HEK293 (cell line): ENCODE data around the gene LNP1.

Experiments used
- CTCF ChIA-PET: fragments of 350-600 bp; formaldehyde crosslinking; extraction: SDS; loops from one replicate; lab custom pipeline; 2021; ENCODE audit warnings: antibody characterized with exemption; lab: Yijun Ruan, JAX
- POLR2A ChIA-PET: fragments of 300-600 bp; formaldehyde crosslinking; extraction: SDS; loops from one replicate; lab custom pipeline; 2020; ENCODE audit warnings: antibody characterized with exemption, inconsistent platforms; lab: Yijun Ruan, JAX
- H3K27ac ChIP-seq: fragments of 200-500 bp; sonication (Bioruptor generic); 2 replicates; pipeline ENCODE4 v1.5.1; 2014; ENCODE audit warnings: low read depth, low read length, control low read depth, inconsistent platforms; ENCODE audit errors: extremely low read depth
- H3K36me3 ChIP-seq, 2 experiments: fragments of 200-500 bp in 1 of 2; sonication (Bioruptor generic) in 1 of 2; 1 replicate in 1 of 2; 2 replicates in 1 of 2; pipeline ENCODE4 v1.5.1; 2014 to 2017; ENCODE audit warnings: inconsistent platforms in 2 of 2, low read length in 2 of 2; ENCODE audit not compliant: control insufficient read depth in 2 of 2, insufficient read depth in 1 of 2
- H3K4me1 ChIP-seq: fragments of 200-500 bp; sonication (Bioruptor generic); 2 replicates; pipeline ENCODE4 v1.5.1; 2014; ENCODE audit warnings: mild to moderate bottlenecking, low read length, inconsistent platforms; ENCODE audit not compliant: control insufficient read depth, insufficient read depth
- H3K4me3 ChIP-seq: 2 replicates; pipeline ENCODE4 v1.5.1; 2011; ENCODE audit warnings: low read depth, mild to moderate bottlenecking, control low read depth, low read length, moderate library complexity
- H3K9me3 ChIP-seq: fragments of 200-500 bp; sonication (Bioruptor generic); 2 replicates; pipeline ENCODE4 v1.5.1; 2014; ENCODE audit warnings: low read depth, low read length, inconsistent platforms; ENCODE audit not compliant: control insufficient read depth, insufficient read depth
- BCL11A ChIP-seq: fragments of 450-650 bp; formaldehyde crosslinking; IDR thresholded peaks from 2 replicates; pipeline ENCODE4 v1.5.1; 2016; ENCODE audit warnings: low read depth, missing biosample characterization, missing genetic modification characterization
- EGR2 ChIP-seq: fragments of 450-650 bp; formaldehyde crosslinking; IDR thresholded peaks from 2 replicates; pipeline ENCODE4 v1.5.1; 2016; ENCODE audit warnings: low read depth, missing biosample characterization, missing genetic modification characterization
- GLI2 ChIP-seq: fragments of 450-650 bp; formaldehyde crosslinking; IDR thresholded peaks from 2 replicates; pipeline ENCODE4; 2017; ENCODE audit warnings: missing biosample characterization, missing genetic modification characterization, low read depth, borderline replicate concordance
- PRDM10 ChIP-seq: fragments of 450-650 bp; formaldehyde crosslinking; IDR thresholded peaks from 2 replicates; pipeline ENCODE4 v1.5.1; 2016; ENCODE audit warnings: missing biosample characterization, missing genetic modification characterization
- RBAK ChIP-seq: fragments of 450-650 bp; formaldehyde crosslinking; IDR thresholded peaks from 2 replicates; pipeline ENCODE4 v1.5.1; 2016; ENCODE audit warnings: missing biosample characterization, missing genetic modification characterization
- REST ChIP-seq: fragments of 450-650 bp; formaldehyde crosslinking; IDR thresholded peaks from 2 replicates; pipeline ENCODE4 v1.5.1; 2016; ENCODE audit warnings: missing biosample characterization, missing genetic modification characterization
- SCRT2 ChIP-seq: fragments of 450-650 bp; formaldehyde crosslinking; IDR thresholded peaks from 2 replicates; pipeline ENCODE4 v1.5.1; 2016; ENCODE audit warnings: missing biosample characterization, missing genetic modification characterization
- SETDB1 ChIP-seq: IDR thresholded peaks from one replicate; pipeline ENCODE4 v1.6.1; 2017; ENCODE audit warnings: mild to moderate bottlenecking, low read length, moderate library complexity, mixed read lengths; ENCODE audit not compliant: insufficient read length
- ZBTB8A ChIP-seq: fragments of 450-650 bp; formaldehyde crosslinking; IDR thresholded peaks from 2 replicates; pipeline ENCODE4 v1.5.1; 2016; ENCODE audit warnings: missing biosample characterization, missing genetic modification characterization
- ZEB2 ChIP-seq: fragments of 450-650 bp; formaldehyde crosslinking; IDR thresholded peaks from 2 replicates; pipeline ENCODE4 v1.5.1; 2016; ENCODE audit warnings: missing biosample characterization, missing genetic modification characterization
- ZFHX2 ChIP-seq: fragments of 450-650 bp; formaldehyde crosslinking; conservative IDR thresholded peaks from 2 replicates; pipeline ENCODE4 v1.5.1; 2016; ENCODE audit warnings: missing biosample characterization, missing genetic modification characterization
- ZNF132 ChIP-seq: fragments of 450-650 bp; formaldehyde crosslinking; IDR thresholded peaks from 2 replicates; pipeline ENCODE4 v1.5.1; 2017; ENCODE audit warnings: missing biosample characterization, missing genetic modification characterization, borderline replicate concordance
- ZNF175 ChIP-seq: fragments of 450-650 bp; formaldehyde crosslinking; IDR thresholded peaks from 2 replicates; pipeline ENCODE4 v1.5.1; 2016; ENCODE audit warnings: missing biosample characterization, missing genetic modification characterization
- ZNF184 ChIP-seq: fragments of 450-650 bp; IDR thresholded peaks from 2 replicates; pipeline ENCODE4 v1.5.1; 2018; ENCODE audit warnings: missing biosample characterization, mild to moderate bottlenecking, missing genetic modification characterization
- ZNF19 ChIP-seq: fragments of 450-650 bp; formaldehyde crosslinking; IDR thresholded peaks from 2 replicates; pipeline ENCODE4; 2016; ENCODE audit warnings: missing biosample characterization, missing genetic modification characterization, low read depth
- ZNF214 ChIP-seq: fragments of 450-650 bp; formaldehyde crosslinking; IDR thresholded peaks from 2 replicates; pipeline ENCODE4 v1.5.1; 2017; ENCODE audit warnings: missing biosample characterization, mild to moderate bottlenecking, missing genetic modification characterization, borderline replicate concordance
- ZNF274 ChIP-seq, 2 experiments: fragments of 200-500 bp in 1 of 2; fragments of 450-650 bp in 1 of 2; sonication (Bioruptor generic) in 1 of 2; formaldehyde crosslinking in 1 of 2; IDR thresholded peaks; 2 replicates each; pipeline versions ENCODE4 v1.5.1 to v1.6.1; 2014 to 2016; ENCODE audit warnings: borderline replicate concordance in 1 of 2, inconsistent platforms in 1 of 2, low read length in 1 of 2, missing biosample characterization in 1 of 2, missing genetic modification characterization in 1 of 2
- ZNF544 ChIP-seq: fragments of 450-650 bp; formaldehyde crosslinking; IDR thresholded peaks from 2 replicates; pipeline ENCODE4 v1.5.0; 2017; ENCODE audit warnings: missing biosample characterization, missing genetic modification characterization
- ZNF621 ChIP-seq: fragments of 450-650 bp; formaldehyde crosslinking; IDR thresholded peaks from 2 replicates; pipeline ENCODE4 v1.5.1; 2017; ENCODE audit warnings: missing biosample characterization, missing genetic modification characterization
- ZNF660 ChIP-seq: fragments of 450-650 bp; IDR thresholded peaks from 2 replicates; pipeline ENCODE4 v1.5.1; 2018; ENCODE audit warnings: missing biosample characterization, mild to moderate bottlenecking, missing genetic modification characterization
- ZNF677 ChIP-seq: fragments of 450-650 bp; IDR thresholded peaks from 2 replicates; pipeline ENCODE4 v1.5.0; 2018; ENCODE audit warnings: missing biosample characterization, mild to moderate bottlenecking, missing genetic modification characterization, moderate library complexity
- ZNF777 ChIP-seq: fragments of 450-650 bp; formaldehyde crosslinking; IDR thresholded peaks from 2 replicates; pipeline ENCODE4 v1.5.1; 2017; ENCODE audit warnings: missing biosample characterization, missing genetic modification characterization, borderline replicate concordance
- ZSCAN16 ChIP-seq: fragments of 450-650 bp; formaldehyde crosslinking; IDR thresholded peaks from 2 replicates; pipeline ENCODE4 v1.5.1; 2016; ENCODE audit warnings: missing biosample characterization, missing genetic modification characterization
- TF ChIP-seq, protein P1 (sequence below): fragments of 450-650 bp; formaldehyde crosslinking; IDR thresholded peaks from 2 replicates; pipeline ENCODE4 v1.5.1; 2016; ENCODE audit warnings: missing biosample characterization, missing genetic modification characterization, borderline replicate concordance

Gene LNP1

GRCh38 chr3:100368441-100368840 lies 32.9 kb upstream of the LNP1 start (continued):
- TF ChIP-seq REST: no peak
- TF ChIP-seq ZNF544 (tag by site-specific recombination): no peak
- TF ChIP-seq BCL11A (tag by site-specific recombination): no peak
- no peak for TF ChIP-seq ZNF274 (IDR thresholded peaks at IDR 0.05; ENCODE audit: low read length)
- no peak for TF ChIP-seq ZNF274 (tag by site-specific recombination; IDR thresholded peaks at IDR 0.05; ENCODE audit: borderline replicate concordance)
- TF ChIP-seq EGR2 (tag by site-specific recombination): no peak
- TF ChIP-seq ZNF19 (tag by site-specific recombination): no peak
- no peak for TF ChIP-seq ZNF621 (tag by site-specific recombination)

DNA sequence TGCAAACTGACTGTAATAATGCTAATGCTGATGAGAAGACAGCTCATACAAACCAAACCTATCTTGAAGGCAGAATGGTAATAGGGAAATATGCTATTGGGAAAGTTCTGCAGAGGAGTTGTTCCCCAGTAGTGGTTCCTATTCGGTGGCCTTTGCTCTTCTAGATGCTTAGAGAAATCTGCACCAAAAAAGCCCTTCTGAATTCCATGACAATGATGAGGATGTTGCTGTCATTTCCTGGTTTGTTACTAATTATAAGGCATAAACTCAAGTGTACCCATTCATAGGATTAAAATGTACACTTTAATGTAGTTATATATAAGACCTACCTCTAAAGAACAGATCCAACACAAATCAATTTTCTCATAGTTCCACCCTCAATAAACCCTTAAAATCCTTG lies 30.6 kb upstream of the LNP1 start:
- CTCF ChIA-PET: no interaction called here
- TF ChIP-seq ZNF132 (tag by site-specific recombination): no peak
- no peak for TF ChIP-seq ZNF184 (tag by site-specific recombination)
- TF ChIP-seq ZEB2 (tag by site-specific recombination): no peak
- TF ChIP-seq, protein P1, sequence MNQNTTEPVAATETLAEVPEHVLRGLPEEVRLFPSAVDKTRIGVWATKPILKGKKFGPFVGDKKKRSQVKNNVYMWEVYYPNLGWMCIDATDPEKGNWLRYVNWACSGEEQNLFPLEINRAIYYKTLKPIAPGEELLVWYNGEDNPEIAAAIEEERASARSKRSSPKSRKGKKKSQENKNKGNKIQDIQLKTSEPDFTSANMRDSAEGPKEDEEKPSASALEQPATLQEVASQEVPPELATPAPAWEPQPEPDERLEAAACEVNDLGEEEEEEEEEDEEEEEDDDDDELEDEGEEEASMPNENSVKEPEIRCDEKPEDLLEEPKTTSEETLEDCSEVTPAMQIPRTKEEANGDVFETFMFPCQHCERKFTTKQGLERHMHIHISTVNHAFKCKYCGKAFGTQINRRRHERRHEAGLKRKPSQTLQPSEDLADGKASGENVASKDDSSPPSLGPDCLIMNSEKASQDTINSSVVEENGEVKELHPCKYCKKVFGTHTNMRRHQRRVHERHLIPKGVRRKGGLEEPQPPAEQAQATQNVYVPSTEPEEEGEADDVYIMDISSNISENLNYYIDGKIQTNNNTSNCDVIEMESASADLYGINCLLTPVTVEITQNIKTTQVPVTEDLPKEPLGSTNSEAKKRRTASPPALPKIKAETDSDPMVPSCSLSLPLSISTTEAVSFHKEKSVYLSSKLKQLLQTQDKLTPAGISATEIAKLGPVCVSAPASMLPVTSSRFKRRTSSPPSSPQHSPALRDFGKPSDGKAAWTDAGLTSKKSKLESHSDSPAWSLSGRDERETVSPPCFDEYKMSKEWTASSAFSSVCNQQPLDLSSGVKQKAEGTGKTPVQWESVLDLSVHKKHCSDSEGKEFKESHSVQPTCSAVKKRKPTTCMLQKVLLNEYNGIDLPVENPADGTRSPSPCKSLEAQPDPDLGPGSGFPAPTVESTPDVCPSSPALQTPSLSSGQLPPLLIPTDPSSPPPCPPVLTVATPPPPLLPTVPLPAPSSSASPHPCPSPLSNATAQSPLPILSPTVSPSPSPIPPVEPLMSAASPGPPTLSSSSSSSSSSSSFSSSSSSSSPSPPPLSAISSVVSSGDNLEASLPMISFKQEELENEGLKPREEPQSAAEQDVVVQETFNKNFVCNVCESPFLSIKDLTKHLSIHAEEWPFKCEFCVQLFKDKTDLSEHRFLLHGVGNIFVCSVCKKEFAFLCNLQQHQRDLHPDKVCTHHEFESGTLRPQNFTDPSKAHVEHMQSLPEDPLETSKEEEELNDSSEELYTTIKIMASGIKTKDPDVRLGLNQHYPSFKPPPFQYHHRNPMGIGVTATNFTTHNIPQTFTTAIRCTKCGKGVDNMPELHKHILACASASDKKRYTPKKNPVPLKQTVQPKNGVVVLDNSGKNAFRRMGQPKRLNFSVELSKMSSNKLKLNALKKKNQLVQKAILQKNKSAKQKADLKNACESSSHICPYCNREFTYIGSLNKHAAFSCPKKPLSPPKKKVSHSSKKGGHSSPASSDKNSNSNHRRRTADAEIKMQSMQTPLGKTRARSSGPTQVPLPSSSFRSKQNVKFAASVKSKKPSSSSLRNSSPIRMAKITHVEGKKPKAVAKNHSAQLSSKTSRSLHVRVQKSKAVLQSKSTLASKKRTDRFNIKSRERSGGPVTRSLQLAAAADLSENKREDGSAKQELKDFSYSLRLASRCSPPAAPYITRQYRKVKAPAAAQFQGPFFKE (tag by site-specific recombination): no peak
- no peak for TF ChIP-seq PRDM10
- no peak for TF ChIP-seq ZNF175
- TF ChIP-seq SCRT2 (tag by site-specific recombination): no peak
- TF ChIP-seq ZFHX2 (tag by site-specific recombination): no peak
- TF ChIP-seq ZNF274 (IDR thresholded peaks at IDR 0.05; ENCODE audit: low read length): no peak
- TF ChIP-seq ZNF274 (tag by site-specific recombination; IDR thresholded peaks at IDR 0.05; ENCODE audit: borderline replicate concordance): no peak
- TF ChIP-seq RBAK (tag by site-specific recombination): no peak
- no peak for TF ChIP-seq GLI2 (tag by site-specific recombination)
- no peak for TF ChIP-seq ZNF214 (tag by site-specific recombination)
- TF ChIP-seq ZNF660 (tag by site-specific recombination): no peak
- no peak for TF ChIP-seq SETDB1
- TF ChIP-seq ZBTB8A (tag by site-specific recombination): no peak
- no peak for TF ChIP-seq BCL11A (tag by site-specific recombination)
- TF ChIP-seq ZNF777 (tag by site-specific recombination): no peak
- no peak for TF ChIP-seq ZNF677
- no peak for TF ChIP-seq ZSCAN16
- TF ChIP-seq, all 188 proteins: peak for 0
- Histone ChIP-seq H3K36me3 (peaks cover 22 to 84% of the 10 kb centered on the region in 2 experiments), H3K4me1 (no peaks in the 10 kb centered on the region), H3K4me3 (no peak overlapping the region), H3K9me3 (no peaks in the 10 kb centered on the region), H3K27ac (no peak overlapping the region)
- POLR2A ChIA-PET: no interaction called here
